NCI-H1105 treated with DMSO at 0.1 percent for 48 hours (cell line): Measurements from ENCODE around the gene CAPN14.
A peak's percentile ranks its signal among the peaks of the same experiment; 100 is the strongest.

Experiments
- DNase-seq: peaks from one replicate; lab custom pipeline; 2025; lab: John Stamatoyannopoulos, UW

CAPN14 gene

DNA sequence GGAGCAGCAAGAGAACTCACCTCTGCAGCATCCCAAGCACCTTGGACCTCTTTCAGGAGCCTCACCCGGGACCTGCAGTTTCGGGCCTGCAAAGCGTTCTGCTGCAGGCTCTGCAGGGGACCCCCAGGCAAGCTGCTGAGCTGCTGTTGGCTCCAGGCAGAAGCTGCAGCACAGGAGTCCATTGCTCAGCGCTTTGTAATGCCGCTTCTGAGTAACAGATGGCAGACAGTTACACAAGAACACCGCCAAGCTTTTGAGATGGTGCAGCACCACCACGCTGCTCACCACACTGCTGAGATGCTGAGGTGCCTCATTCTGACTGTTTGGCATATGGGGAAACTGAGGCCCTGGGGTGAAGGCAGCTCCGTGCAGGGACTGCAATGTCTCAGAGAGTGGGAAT, 77.2 kb downstream of the CAPN14 start:
- no peak for DNase-seq

DNA sequence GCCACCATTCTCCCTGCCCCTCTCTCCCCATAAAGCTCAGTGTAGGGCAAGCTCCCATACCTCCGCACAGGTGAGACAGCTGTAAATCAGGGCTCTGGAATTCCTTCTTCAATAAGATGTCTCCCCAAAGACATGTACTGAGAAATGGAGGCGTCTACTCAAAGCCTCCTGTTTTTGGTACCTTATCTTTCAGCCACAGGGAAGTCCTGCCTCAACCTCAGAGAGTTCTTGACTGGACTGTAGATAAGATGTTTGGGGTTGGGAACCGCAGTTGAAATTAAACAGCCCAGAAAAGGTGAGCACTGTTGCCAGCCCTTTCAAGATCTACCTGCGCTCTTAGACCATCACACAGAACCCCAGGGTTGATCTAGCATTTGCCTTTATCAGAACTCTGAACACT, 77.6 kb downstream of the CAPN14 start:
- DNase-seq, result no peak

DNA sequence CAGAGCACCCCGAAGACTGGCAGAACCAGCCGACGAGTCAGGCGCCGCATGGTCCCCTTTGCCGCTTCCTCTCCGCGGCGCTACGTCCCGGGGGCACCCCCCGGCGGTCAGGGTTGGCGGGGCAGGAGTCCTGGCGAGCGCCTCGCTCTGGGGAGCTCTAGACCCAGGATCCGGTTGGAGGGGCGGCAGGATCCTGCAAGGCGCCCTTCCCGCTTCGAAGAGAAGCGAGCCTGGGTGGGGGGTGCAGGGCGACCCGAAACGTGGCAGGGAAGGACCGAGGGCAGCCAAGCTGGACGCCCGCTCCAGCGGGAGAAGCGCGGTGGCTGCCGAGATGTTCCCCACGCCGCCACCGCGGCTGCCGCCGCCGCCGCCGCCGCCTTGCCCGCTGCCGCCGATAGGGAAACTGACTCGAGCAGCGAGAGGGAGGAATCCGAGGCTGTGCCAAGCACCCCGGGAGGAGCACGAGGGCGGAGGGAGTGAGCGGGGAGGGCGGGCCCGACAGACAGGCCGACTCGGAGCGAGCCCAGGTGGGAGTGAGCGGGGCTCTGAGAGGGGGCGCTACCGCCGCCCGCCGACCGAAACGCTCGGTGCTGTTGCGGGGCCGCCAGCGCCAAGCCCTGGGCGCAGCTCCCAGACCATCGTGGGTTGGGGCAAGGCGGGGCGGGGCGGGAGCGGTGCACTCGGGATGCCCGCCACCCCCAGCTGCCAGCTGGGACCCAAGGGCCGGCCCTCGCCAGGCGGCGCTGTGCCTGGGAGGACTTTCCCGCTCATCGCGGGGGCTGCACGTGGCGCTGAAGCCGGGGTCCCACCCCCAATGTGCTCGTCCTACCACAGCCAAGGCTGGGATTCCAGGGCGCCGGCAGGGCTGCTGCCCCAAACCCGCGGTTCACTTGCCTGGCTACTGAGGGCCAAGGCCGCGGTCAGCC, 79.0 kb downstream of the CAPN14 start, which contains the start of gene GALNT14:
TSS of gene GALNT14 (minus strand) at position 404 of the 926 bp plus-strand sequence. CDS start at position 50, 354 bp downstream.
- peak; percentile 25 for DNase-seq

DNA sequence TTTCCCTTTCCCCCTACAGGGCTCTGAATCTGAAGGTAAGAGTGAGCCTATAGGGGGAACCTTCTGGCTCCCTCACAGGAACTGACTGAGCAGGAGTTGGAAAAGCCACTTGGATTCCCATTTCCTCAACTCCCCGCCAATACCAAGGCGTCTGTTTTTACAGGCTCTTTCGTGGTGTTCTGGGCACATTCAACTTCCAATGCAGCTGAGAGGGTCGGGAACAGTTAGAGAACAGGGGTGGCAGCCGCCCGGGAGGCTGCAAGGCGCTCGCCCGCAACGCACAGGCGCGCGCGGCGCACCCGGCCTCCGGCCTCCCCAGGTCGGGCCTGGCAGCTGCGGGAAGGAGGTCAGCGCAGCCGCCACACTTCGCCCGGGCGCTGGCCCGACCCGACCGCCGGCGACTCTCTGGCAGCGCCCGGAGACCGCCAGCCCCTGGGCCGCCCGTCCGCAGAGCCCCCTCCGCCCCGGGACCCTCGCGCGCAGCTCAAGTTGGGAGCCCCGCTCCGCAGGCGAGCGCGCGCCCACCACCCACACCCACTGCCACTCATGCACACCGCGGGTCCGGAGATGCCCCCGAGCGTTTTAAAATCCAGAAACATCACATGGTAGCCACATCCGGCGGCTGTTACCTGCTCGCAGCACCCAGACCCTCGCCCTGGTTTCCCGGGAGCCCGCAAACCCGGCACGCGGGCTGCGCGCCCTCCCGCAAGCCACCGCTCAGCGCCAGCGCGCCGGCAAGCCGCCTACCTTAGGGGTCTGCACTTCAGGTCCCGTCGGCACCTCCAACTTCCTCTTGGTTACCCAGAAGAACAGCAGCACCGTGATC, 79.9 kb downstream of the CAPN14 start:
- DNase-seq, result no peak

DNA sequence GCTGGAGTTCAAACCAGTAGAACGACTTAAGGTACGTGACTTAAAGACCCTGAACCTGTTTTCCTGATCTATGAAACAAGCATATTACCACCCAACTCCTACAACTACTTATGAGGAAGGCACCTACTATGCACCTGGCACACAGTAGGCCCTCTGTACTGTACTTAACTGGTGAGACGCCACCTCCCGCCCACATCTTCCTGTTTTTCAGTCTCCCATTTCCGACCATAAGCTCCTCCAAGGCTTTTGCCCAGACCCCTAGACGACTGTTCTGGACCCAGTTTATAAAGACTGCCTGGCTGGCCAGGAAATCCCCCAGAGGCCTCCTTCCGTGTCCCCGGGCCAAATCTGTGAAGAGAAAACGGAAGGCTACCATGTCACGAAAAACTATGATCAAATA, 80.6 kb downstream of the CAPN14 start:
- DNase-seq, result no peak

DNA sequence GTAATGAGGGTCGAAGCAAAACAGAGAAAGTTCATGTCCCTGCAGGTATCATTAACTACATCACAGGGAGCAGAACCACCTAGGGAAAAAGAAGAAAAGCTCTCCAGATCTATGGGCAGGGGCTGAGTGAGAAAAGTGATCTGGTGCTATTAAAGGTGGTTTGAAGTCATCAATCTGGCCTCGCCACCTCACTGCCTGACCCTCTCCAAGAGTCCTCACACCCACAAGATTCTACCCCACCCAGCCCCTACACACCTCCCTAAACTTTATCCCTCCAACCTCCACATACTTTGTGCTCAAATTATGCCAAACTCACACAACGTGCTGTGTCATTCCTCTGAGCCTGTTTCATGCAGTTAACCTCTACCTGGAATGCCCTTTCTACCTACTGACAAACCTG, 81.3 kb downstream of the CAPN14 start:
- no peak for DNase-seq

DNA sequence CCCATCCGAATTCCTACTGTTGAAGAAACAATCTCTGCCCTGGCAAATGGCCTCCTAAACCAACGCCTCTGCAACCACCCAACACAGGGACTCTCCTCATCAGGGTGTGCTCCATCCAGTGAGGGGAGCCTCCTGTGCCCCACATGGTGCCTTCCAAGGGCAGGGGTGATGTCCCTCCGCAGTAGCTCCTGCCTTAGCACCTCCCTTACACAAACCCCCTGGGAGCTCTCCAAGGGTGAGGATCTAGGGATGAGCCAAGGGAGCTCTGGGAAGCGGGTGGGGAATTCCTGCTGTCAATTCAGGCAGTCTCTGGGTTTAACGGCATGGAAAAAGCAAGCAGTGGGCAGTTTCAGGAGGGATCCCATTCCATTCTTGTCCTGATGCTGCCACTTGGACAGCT, 82.8 kb downstream of the CAPN14 start:
- DNase-seq, result no peak

DNA sequence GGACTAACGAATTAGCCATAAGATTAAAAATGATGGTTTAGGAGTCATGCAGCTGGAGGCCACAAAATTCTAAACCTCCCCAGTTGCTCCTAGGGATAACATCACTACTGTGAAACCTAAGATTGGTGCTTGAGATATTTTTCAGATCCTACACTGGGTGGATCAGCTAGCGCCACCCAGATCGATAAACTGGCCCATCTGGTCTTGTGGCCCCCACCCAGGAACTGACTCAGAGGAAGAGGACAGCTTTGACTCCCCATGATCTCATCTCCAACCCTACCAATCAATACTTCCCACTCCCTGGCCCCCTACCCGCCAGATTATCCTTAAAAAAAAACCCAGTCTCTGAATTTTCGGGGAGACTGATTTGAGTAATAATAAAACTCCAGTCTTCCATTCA, 84.5 kb downstream of the CAPN14 start:
- DNase-seq, result no peak

DNA sequence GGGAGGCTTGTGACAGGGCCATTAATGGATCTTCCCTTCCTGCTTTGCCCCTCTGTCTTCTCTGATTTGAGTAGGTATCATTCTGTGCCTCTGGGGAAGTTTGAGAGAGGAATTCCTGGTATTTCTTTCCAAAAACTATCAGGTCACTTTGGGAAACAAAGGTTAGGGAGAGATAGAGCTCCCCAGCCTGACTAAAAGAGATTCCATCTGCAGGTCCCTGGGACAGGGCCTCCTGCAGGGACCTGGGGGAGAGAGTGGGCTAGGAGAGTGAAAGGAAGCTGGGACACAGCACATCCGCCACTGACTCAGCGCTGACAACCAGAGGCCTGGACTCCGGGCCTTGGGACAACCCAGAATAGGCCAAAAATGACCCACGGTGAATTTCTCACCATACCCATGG, 85.4 kb downstream of the CAPN14 start:
- no peak for DNase-seq

DNA sequence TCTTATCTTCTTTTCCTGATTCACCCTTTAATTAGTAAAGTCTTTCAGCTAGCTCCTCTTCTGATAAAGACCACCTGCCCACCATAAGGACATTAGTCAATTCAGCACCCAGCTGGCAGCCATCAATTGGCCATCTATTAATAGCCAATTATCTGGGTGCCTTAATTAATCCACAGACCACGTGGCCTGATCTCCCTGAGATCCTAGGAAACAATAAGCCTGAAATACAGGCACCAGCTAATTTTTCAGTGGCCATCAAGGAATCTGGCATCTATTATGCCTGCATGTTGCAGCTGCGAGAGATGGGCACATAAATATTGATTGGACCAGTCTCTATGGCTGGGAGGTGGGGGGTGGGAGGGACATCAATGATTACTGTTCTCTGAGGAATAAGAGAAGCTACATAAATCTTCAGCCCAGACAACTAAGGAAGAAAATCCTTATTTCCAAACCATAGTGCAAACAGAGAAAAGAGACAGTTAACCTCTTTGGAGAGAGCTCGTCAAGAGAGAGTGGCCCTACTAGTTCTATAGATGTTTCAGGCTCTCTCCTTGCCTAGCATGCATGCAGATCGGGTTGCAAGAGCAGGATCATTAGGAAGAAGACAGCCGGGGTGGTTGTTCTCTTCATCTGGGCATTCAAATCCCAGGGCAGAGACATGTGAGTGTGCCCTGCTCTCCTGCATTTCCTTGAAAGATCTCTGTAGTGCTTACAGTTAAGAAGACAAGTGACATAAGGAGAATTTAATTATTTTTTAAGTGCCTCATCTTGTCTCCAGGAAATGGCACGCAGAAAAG, 87.7 kb downstream of the CAPN14 start:
- peak; percentile 27 for DNase-seq

DNA sequence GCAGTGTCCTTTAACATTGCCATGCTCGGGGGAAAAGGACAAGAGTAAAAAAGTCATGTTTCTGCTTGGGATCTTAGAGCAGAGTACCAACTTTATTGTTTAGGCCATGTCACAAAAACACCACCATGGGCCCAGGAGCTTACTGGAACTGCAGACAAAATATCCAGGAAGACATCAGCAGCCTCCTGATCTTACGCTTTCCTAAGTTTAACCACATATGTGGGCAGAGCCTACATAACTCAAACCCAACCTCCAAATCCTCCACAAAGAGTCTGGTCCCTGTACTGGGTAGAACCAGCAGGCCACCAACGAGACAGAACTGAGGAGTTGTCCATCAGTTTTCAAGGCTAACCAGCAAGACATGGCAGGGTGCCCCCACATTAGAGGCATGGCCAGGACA, 89.4 kb downstream of the CAPN14 start:
- no peak for DNase-seq

DNA sequence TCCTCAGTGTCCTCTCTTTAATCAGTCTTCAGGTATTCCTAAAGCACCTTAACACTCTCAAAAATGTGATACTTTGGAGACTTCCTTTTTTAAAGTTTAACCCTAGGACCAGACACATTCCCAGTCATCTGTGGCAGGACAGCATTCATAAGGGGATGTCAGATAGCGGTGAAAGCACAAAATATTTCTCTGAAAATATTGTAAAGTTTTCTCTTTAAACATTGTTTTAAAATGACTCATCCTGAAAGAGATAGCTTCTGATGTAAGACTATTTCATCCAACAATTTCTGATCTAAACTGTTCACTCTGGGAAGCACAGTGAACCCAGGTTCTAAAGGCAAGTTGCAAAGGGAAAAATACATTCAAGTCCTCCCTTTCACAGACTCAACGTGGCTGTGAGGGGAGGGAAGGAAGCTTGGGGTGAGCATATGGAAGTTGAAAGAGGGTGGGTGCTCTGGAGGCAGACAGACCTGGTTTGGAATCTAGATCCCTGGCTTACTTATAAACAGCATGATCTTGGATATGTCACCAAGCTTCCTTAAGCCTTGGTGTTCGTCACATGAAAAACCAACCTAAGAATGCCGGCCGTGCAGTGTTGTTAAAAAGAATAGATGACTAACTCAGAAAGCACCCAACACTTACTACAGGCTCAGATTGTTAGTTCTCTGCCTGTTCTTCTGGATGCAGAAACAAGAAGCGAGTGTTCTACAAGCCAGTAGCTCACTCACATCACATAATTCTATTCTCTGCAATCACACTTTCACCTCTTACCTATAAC, 91.2 kb downstream of the CAPN14 start:
- DNase-seq, result no peak

DNA sequence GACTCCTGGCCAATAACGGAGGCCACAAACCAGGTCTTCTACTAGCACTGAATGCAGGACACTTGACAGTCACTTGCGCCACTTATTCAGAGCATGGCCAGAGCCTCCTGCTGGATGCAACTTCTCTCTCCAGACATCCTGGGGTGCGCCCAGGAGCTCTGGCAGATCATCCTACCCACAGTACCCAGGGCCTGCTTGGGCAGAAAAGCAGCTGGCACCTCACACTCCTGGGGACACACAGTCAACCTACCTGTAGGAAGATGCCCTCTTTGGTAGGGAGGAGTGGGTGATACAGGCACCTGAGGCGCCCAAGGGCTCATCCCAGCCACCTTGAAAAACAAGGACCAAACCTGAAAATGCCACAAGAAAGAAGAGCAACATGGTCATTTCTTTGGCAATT, 92.4 kb downstream of the CAPN14 start:
- DNase-seq, result no peak
